ENCODE results near the gene ALAS1. TPM values are rescaled to one million over a fixed set of nuclear protein-coding genes. Genes with fewer than 3 reads are reported as not detected.
"Not testable (repeated sequence)": the region's sequence is repeated elsewhere in the genome, so short reads cannot be mapped to it uniquely, and the experiment has no call there.

The ALAS1 gene
- total RNA-seq: 10 to 100 TPM; 12.2 to 32.7 (median 27.1) TPM
- 19.7 TPM for total RNA-seq (2013)
- 8.1 to 106 (median 23.8) reads per million in 29 experiments for total RNA-seq

- ChIA-PET CTCF (no interaction called here), POLR2A (no interaction called here)
- peak within 1 kb of the TSS; percentile 92 to 93 for H3K27ac Mint-ChIP-seq
- peaks cover 35 to 55% (median 48%) of the 10 kb centered on the region in 3 donors for H3K4me1 Mint-ChIP-seq
- ATAC-seq (replicated peaks in 1 of 4) (peak; percentile 95 to 97 (median 97)), DNase-seq (peak; percentile 85 to 96 (median 92))
- no peaks in the 10 kb centered on the region for H3K9me3 ChIP-seq
- peaks cover 20 to 32% of the 10 kb centered on the region in 2 experiments for H3K4me1 ChIP-seq (ENCODE audit: control insufficient read depth in 1 of 2, extremely low read depth in 1 of 2, insufficient read depth in 2 of 2, low read length in 2 of 2)
- H3K27ac ChIP-seq (ENCODE audit: low read length): peak within 1 kb of the TSS; percentile 70
- H3K27me3 Mint-ChIP-seq: no peaks in the 10 kb centered on the region
- WGBS (ENCODE audit: insufficient coverage): under 1% methylated on average over 68 of the region's 71 CpGs
- no peaks in the 10 kb centered on the region for H3K9me3 Mint-ChIP-seq
- peaks cover 15% of the 10 kb centered on the region for H3K36me3 Mint-ChIP-seq
- peaks cover 2 to 24% of the 10 kb centered on the region in 2 donors for H3K36me3 ChIP-seq (ENCODE audit: control insufficient read depth in 2 of 2, extremely low read depth in 1 of 2, insufficient read depth in 1 of 2, low read length in 1 of 2)
- H3K4me3 Mint-ChIP-seq: peak within 1 kb of the TSS; percentile 96 to 98 (median 96)
- H3K27me3 ChIP-seq (replicated peaks in 1 of 2; ENCODE audit: control insufficient read depth in 2 of 2, extremely low read depth in 1 of 2, insufficient read depth in 2 of 2, low read length in 1 of 2): no peaks in the 10 kb centered on the region
- peak within 1 kb of the TSS; percentile 90 to 98 for H3K4me3 ChIP-seq (ENCODE audit: control insufficient read depth in 1 of 2, extremely low read depth in 1 of 2, low read length in 1 of 2)
These were observed at the start of gene ALAS1 for GRCh38 chr3:52197842-52198625. Gene ALAS1, plus strand, starts transcription at chr3:52198160. Its CDS starts 1,082 bp downstream, at chr3:52199242.

- CTCF ChIA-PET: no interaction called here
- 91% methylated on average over 8 of the region's 8 CpGs for WGBS (ENCODE audit: insufficient coverage)
- no peaks in the 10 kb centered on the region for H3K27me3 Mint-ChIP-seq
- Histone ChIP-seq H3K27ac (ENCODE audit: low read length) (no peak overlapping the region), H3K36me3 (ENCODE audit: control insufficient read depth in 2 of 2, extremely low read depth in 1 of 2, insufficient read depth in 1 of 2, low read length in 1 of 2) (no peaks in the 10 kb centered on the region), H3K9me3 (no peaks in the 10 kb centered on the region), H3K27me3 (replicated peaks in 1 of 2; ENCODE audit: control insufficient read depth in 2 of 2, extremely low read depth in 1 of 2, insufficient read depth in 2 of 2, low read length in 1 of 2) (no peaks in the 10 kb centered on the region), H3K4me1 (ENCODE audit: control insufficient read depth in 1 of 2, extremely low read depth in 1 of 2, insufficient read depth in 2 of 2, low read length in 2 of 2) (peaks cover 0 to 12% of the 10 kb centered on the region in 2 experiments), H3K4me3 (ENCODE audit: control insufficient read depth in 1 of 2, extremely low read depth in 1 of 2, low read length in 1 of 2) (no peak overlapping the region)
- no peak for DNase-seq
- ATAC-seq (replicated peaks in 1 of 4): no peak
- no peak overlapping the region for H3K4me3 Mint-ChIP-seq
- H3K4me1 Mint-ChIP-seq: peaks cover 6 to 12% (median 8%) of the 10 kb centered on the region in 3 donors
- no peak overlapping the region for H3K27ac Mint-ChIP-seq
- POLR2A ChIA-PET: no interaction called here
- H3K9me3 Mint-ChIP-seq: no peaks in the 10 kb centered on the region
- no peaks in the 10 kb centered on the region for H3K36me3 Mint-ChIP-seq
These were observed 48.9 kb upstream of the ALAS1 start for GRCh38 chr3:52149021-52149420.

GRCh38 chr3:52149726-52150125 lies 48.2 kb upstream of the ALAS1 start:
- no peaks in the 10 kb centered on the region for H3K27me3 Mint-ChIP-seq
- Histone ChIP-seq H3K27me3 (replicated peaks in 1 of 2; ENCODE audit: control insufficient read depth in 2 of 2, extremely low read depth in 1 of 2, insufficient read depth in 2 of 2, low read length in 1 of 2) (no peaks in the 10 kb centered on the region), H3K4me1 (ENCODE audit: control insufficient read depth in 1 of 2, extremely low read depth in 1 of 2, insufficient read depth in 2 of 2, low read length in 2 of 2) (peaks cover 0 to 10% of the 10 kb centered on the region in 2 experiments), H3K27ac (ENCODE audit: low read length) (no peak overlapping the region), H3K9me3 (no peaks in the 10 kb centered on the region), H3K4me3 (ENCODE audit: control insufficient read depth in 1 of 2, extremely low read depth in 1 of 2, low read length in 1 of 2) (no peak overlapping the region), H3K36me3 (ENCODE audit: control insufficient read depth in 2 of 2, extremely low read depth in 1 of 2, insufficient read depth in 1 of 2, low read length in 1 of 2) (no peaks in the 10 kb centered on the region)
- no peaks in the 10 kb centered on the region for H3K9me3 Mint-ChIP-seq
- WGBS (ENCODE audit: insufficient coverage): 94% methylated on average over 11 of the region's 11 CpGs
- DNase-seq (no peak), ATAC-seq (replicated peaks in 1 of 4) (no peak)
- H3K36me3 Mint-ChIP-seq: no peaks in the 10 kb centered on the region
- H3K4me1 Mint-ChIP-seq: peaks cover 3 to 7% (median 4%) of the 10 kb centered on the region in 3 donors
- H3K4me3 Mint-ChIP-seq: no peak overlapping the region
- H3K27ac Mint-ChIP-seq: no peak overlapping the region
- POLR2A ChIA-PET: no interaction called here
- CTCF ChIA-PET: interaction anchor here in 1 of 2 donors (0.9 kb wide), 1 partner anchor 208 kb away, joined by 3 read pairs; the partner anchor contains the start of gene RRP9

GRCh38 chr3:52150357-52150756 lies 47.6 kb upstream of the ALAS1 start:
- H3K36me3 Mint-ChIP-seq: no peaks in the 10 kb centered on the region
- H3K4me3 ChIP-seq (ENCODE audit: control insufficient read depth in 1 of 2, extremely low read depth in 1 of 2, low read length in 1 of 2): no peak overlapping the region
- no peak overlapping the region for H3K27ac ChIP-seq (ENCODE audit: low read length)
- ATAC-seq (replicated peaks in 1 of 4): no peak
- H3K36me3 ChIP-seq (ENCODE audit: control insufficient read depth in 2 of 2, extremely low read depth in 1 of 2, insufficient read depth in 1 of 2, low read length in 1 of 2): no peaks in the 10 kb centered on the region
- POLR2A ChIA-PET: no interaction called here
- CTCF ChIA-PET: interaction anchor here in 1 of 2 donors (0.9 kb wide), 1 partner anchor 209 kb away, joined by 3 read pairs; the partner anchor contains the start of gene RRP9
- peaks cover 6 to 9% (median 7%) of the 10 kb centered on the region in 3 donors for H3K4me1 Mint-ChIP-seq
- H3K27me3 Mint-ChIP-seq: no peaks in the 10 kb centered on the region
- H3K9me3 Mint-ChIP-seq: no peaks in the 10 kb centered on the region
- WGBS (ENCODE audit: insufficient coverage): 93% methylated on average over 3 of the region's 3 CpGs
- no peak overlapping the region for H3K4me3 Mint-ChIP-seq
- DNase-seq: no peak
- no peaks in the 10 kb centered on the region for H3K9me3 ChIP-seq
- H3K27ac Mint-ChIP-seq: no peak overlapping the region
- no peaks in the 10 kb centered on the region for H3K27me3 ChIP-seq (replicated peaks in 1 of 2; ENCODE audit: control insufficient read depth in 2 of 2, extremely low read depth in 1 of 2, insufficient read depth in 2 of 2, low read length in 1 of 2)
- peaks cover 2 to 14% of the 10 kb centered on the region in 2 experiments for H3K4me1 ChIP-seq (ENCODE audit: control insufficient read depth in 1 of 2, extremely low read depth in 1 of 2, insufficient read depth in 2 of 2, low read length in 2 of 2)

- no peaks in the 10 kb centered on the region for H3K36me3 ChIP-seq (ENCODE audit: control insufficient read depth in 2 of 2, extremely low read depth in 1 of 2, insufficient read depth in 1 of 2, low read length in 1 of 2)
- ATAC-seq (replicated peaks in 1 of 4) (no peak), DNase-seq (no peak)
- no peaks in the 10 kb centered on the region for H3K27me3 Mint-ChIP-seq
- POLR2A ChIA-PET: interaction anchor here in 1 of 2 donors (0.7 kb wide), 1 partner anchor 200 kb away, joined by 3 read pairs; no protein-coding TSS in a partner anchor
- 93% methylated on average over 3 of the region's 4 CpGs for WGBS (ENCODE audit: insufficient coverage)
- H3K27ac Mint-ChIP-seq: no peak overlapping the region
- peaks cover 10 to 12% (median 10%) of the 10 kb centered on the region in 3 donors for H3K4me1 Mint-ChIP-seq
- H3K9me3 Mint-ChIP-seq: no peaks in the 10 kb centered on the region
- no peak overlapping the region for H3K4me3 Mint-ChIP-seq
- no peaks in the 10 kb centered on the region for H3K9me3 ChIP-seq
- no peak overlapping the region for H3K4me3 ChIP-seq (ENCODE audit: control insufficient read depth in 1 of 2, extremely low read depth in 1 of 2, low read length in 1 of 2)
- H3K27ac ChIP-seq (ENCODE audit: low read length): no peak overlapping the region
- H3K36me3 Mint-ChIP-seq: no peaks in the 10 kb centered on the region
- no peaks in the 10 kb centered on the region for H3K27me3 ChIP-seq (replicated peaks in 1 of 2; ENCODE audit: control insufficient read depth in 2 of 2, extremely low read depth in 1 of 2, insufficient read depth in 2 of 2, low read length in 1 of 2)
- CTCF ChIA-PET: no interaction called here
- peaks cover 2 to 15% of the 10 kb centered on the region in 2 experiments for H3K4me1 ChIP-seq (ENCODE audit: control insufficient read depth in 1 of 2, extremely low read depth in 1 of 2, insufficient read depth in 2 of 2, low read length in 2 of 2)
These were observed 47.1 kb upstream of the ALAS1 start for GRCh38 chr3:52150860-52151259.

GRCh38 chr3:52151991-52152390 lies 46.0 kb upstream of the ALAS1 start:
- H3K4me1 Mint-ChIP-seq: peaks cover 11 to 12% (median 11%) of the 10 kb centered on the region in 3 donors

More at GRCh38 chr3:52151991-52152390, 46.0 kb upstream of the ALAS1 start:
- H3K27me3 Mint-ChIP-seq; H3K27ac Mint-ChIP-seq; CTCF ChIA-PET; POLR2A ChIA-PET; DNase-seq; H3K27ac ChIP-seq (ENCODE audit: low read length); H3K4me3 Mint-ChIP-seq; H3K9me3 ChIP-seq; H3K27me3 ChIP-seq (replicated peaks in 1 of 2; ENCODE audit: control insufficient read depth in 2 of 2, extremely low read depth in 1 of 2, insufficient read depth in 2 of 2, low read length in 1 of 2); H3K4me3 ChIP-seq (ENCODE audit: control insufficient read depth in 1 of 2, extremely low read depth in 1 of 2, low read length in 1 of 2); H3K36me3 Mint-ChIP-seq; H3K36me3 ChIP-seq (ENCODE audit: control insufficient read depth in 2 of 2, extremely low read depth in 1 of 2, insufficient read depth in 1 of 2, low read length in 1 of 2); ATAC-seq (replicated peaks in 1 of 4); H3K9me3 Mint-ChIP-seq: not testable (repeated sequence)
- H3K4me1 ChIP-seq (ENCODE audit: control insufficient read depth in 1 of 2, extremely low read depth in 1 of 2, insufficient read depth in 2 of 2, low read length in 2 of 2): peaks cover 2 to 15% of the 10 kb centered on the region in 2 experiments
- 100% methylated on average over 2 of the region's 4 CpGs for WGBS (ENCODE audit: insufficient coverage)

All from T-cell (primary cell).